ENCODE measurements around the gene SERPINE1.
"Not testable (repeated sequence)": the region's sequence is repeated elsewhere in the genome, so short reads cannot be mapped to it uniquely, and the experiment has no call there.

SERPINE1 gene

GRCh38 chr7:101126651-101127459 lies at the start of gene SERPINE1:
SERPINE1 (plus strand) TSS chr7:101127104; CDS start chr7:101128394, 1,290 bp downstream.
- DNase-seq (ENCODE audit: low spot score), result peak; percentile 71

DNA sequence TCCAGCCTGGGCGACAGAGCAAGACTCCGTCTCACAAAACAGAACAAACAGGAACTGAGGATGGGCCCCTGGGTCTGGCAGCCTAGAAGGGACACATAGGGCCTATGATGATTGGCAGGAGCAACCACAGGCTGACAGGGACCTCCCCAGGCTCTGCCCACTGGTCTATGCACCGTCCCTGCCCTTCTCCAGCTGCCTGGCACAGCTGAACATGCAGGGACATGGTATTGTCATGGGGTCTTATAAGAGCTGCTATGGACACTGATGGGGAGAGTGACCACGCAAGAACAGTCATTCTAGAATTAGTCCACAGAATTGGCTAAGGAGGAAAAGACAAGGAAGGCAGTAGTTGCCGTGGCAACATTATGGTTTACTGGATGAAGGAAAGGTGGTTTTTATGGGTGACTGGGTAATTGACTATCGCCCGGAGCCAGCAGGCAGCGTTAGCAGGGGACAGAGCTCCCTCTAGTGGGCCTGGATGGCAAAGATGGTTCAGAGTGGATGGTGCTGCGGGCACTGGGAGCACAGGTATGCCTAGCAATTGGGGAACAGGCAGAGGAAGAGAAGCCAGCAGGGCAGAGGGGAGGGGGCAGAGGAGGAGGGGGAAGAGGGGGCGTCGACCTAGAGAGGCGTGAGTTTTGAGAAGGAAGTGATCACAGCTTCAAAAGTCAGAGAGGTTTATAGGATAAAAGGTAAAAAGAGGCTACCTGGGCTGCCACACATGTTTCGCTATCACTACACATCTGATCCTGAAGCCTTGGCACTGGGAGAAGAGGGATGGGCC lies 49.4 kb upstream of the SERPINE1 start:
- peak; percentile 83 for DNase-seq (ENCODE audit: low spot score)

DNA sequence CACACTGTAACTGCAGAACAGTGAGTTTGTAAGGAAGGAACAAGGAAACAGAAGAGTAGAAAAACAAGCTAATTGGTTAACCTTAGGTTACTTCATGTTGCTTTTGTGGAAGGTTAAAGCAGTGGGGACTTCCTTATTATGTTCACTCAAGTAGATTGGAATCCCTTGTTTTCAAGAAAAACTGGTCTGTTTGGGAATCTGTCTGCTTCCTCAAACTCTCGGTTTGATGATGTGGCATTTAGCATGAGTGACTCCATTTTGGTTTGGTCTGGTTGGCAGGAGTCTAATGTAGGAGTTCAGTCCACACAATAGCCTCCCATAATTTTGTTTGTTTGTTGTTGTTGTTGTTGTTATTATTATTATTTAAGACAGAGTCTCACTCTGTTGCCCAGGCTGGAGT lies 45.5 kb upstream of the SERPINE1 start:
- DNase-seq (ENCODE audit: low spot score), result no peak

- no peak for DNase-seq (ENCODE audit: low spot score)
Observed at GRCh38 chr7:101084865-101085161, 42.1 kb upstream of the SERPINE1 start.

DNA sequence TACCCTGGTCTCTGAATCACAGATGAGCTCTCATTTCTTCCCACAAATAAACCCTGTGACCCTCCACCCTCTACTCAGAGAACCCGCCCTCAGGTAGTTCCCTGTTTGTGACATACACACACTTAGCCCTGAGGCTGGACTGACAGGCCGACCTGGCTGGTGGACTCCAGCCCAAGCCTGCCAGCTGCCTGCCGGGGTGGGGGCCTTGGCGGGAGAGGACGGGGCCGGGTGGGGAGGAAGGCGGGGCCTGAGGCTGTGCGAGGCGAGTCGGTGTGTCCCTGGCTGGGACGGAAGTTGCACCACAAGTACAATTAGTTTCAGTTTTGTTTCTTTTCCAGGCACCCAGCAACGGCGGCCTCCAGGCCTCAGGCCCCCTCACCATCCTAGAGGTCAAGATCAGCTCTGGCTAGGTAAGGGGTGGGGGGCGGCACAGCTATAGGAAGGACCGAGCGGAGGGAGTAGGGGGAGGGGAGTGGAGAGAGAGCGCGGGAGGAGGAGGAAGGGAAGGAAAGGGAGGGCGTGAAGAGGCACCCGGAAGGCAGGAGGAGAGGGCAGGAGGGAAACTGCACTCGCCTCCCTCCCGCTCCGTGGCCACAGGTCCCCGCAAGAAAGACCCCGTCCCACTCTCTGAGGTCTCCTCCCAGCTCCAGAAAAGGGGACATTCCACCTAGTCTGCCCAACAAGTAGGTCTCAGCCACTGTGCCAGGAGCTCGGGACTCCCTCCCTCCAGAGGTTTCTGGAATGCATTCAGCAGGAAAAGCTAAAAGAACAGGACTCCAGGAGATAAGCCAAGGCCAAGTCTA lies 41.5 kb upstream of the SERPINE1 start, which contains the start of gene TRIM56:
TSS of gene TRIM56 (plus strand) at position 320 of the 803 bp plus-strand sequence. CDS start 1,832 bp downstream, outside the sequence.
- DNase-seq (ENCODE audit: low spot score), result peak; percentile 80

DNA sequence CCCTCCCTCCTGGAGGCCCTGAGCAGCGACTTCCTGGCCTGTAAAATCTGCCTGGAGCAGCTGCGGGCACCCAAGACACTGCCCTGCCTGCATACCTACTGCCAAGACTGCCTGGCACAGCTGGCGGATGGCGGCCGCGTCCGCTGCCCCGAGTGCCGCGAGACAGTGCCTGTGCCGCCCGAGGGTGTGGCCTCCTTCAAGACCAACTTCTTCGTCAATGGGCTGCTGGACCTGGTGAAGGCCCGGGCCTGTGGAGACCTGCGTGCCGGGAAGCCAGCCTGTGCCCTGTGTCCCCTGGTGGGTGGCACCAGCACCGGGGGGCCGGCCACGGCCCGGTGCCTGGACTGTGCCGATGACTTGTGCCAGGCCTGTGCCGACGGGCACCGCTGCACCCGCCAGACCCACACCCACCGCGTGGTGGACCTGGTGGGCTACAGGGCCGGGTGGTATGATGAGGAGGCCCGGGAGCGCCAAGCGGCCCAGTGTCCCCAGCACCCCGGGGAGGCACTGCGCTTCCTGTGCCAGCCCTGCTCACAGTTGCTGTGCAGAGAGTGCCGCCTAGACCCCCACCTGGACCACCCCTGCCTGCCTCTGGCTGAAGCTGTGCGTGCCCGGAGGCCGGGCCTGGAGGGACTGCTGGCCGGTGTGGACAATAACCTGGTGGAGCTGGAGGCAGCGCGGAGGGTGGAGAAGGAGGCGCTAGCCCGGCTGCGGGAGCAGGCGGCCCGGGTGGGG lies 39.4 kb upstream of the SERPINE1 start:
- no peak for DNase-seq (ENCODE audit: low spot score)

DNA sequence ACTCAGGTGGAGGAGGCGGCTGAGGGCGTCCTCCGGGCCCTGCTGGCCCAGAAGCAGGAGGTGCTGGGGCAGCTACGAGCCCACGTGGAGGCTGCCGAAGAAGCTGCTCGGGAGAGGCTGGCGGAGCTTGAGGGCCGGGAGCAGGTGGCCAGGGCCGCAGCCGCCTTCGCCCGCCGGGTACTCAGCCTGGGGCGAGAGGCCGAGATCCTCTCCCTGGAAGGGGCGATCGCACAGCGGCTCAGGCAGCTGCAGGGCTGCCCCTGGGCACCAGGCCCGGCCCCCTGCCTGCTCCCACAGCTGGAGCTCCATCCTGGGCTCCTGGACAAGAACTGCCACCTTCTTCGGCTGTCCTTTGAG lies 38.9 kb upstream of the SERPINE1 start:
- DNase-seq (ENCODE audit: low spot score), result no peak

- no peak for DNase-seq (ENCODE audit: low spot score)
Observed at GRCh38 chr7:101088858-101089529, 37.9 kb upstream of the SERPINE1 start.

DNA sequence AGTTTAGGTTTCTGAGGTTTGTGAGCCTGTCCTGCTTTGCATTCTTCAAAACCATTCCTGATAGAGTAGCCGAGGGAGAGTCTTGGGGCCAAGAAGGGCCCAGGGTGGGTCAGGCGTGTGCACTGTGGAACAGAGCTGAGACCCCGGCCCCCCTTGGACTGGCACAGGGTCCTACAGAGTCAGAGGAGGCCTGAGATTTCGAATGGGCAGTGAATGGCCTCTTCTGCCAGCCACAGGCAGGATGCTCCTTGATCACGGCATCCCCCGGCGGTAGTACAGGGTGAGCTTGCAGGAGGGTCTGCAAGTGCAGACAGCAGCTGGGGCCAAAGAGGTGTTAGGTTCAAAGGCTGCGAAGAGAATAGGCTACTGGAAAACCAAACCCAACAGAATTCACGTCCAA lies 37.0 kb upstream of the SERPINE1 start:
- DNase-seq (ENCODE audit: low spot score), result no peak

- DNase-seq (ENCODE audit: low spot score), result not testable (repeated sequence)
Observed at GRCh38 chr7:101092266-101092905, 34.5 kb upstream of the SERPINE1 start.

- DNase-seq (ENCODE audit: low spot score), result no peak
Observed at GRCh38 chr7:101093906-101094305, 33.0 kb upstream of the SERPINE1 start.

GRCh38 chr7:101094376-101094775 lies 32.5 kb upstream of the SERPINE1 start:
- no peak for DNase-seq (ENCODE audit: low spot score)

DNA sequence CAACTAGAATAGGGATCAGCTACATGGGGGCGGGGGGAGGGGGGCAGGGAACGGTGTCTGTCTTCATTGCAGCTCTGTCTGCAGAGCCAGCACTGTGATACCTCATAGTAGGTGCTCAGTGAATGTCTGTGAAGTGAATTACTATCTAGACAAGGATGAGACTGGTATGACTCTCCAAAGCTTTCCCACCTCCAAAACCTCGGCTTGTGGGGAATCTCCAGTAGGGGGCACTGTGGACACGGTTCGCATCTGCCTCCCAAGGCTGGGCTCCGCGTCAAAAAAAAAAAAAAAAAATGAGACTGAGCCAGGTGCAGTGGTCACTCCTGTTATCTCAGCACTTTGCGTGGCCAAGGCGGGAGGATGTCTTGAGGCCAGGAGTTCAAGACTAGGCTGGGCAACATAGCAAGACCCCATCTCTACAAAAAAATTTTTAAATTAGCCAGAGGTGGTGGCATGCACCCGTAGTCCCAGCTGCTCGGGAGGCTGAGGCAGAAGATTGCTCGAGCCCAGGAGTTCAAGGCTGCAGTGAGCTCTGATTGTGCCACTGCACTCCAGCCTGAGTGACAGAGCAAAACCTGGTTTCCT lies 32.0 kb upstream of the SERPINE1 start:
- peak; percentile 67 for DNase-seq (ENCODE audit: low spot score)

DNA sequence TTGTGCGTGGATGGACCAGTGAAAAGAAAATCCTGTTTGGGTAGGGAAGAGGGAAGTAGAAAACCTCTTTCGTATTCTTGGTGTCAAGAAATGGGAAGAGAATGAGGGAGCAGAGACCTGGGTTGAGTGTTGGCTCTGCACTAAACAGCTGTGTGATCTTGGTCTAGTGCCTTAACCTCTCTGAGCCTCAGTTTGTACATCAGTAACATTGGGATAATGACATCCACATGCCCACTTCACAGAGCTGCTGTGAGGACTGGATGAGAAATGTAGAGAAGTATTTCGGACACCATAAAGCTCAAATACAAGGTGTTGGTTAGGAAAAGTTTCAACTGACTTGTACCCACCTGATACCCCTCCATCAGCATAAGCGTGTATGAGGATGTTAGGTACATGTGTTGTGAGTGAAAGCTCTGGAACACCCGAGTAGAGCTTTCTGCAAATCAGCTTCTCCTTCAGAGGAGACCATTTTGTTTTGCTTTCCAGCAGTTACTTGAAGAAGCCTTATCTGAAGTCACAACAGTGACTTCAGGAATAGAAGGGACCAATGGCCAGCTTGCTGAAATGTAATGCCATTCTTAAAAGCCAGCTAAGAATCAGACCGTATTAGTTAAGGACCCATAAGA lies 30.5 kb upstream of the SERPINE1 start:
- DNase-seq (ENCODE audit: low spot score), result no peak

GRCh38 chr7:101096957-101097347 lies 30.0 kb upstream of the SERPINE1 start:
- DNase-seq (ENCODE audit: low spot score), result no peak

DNA sequence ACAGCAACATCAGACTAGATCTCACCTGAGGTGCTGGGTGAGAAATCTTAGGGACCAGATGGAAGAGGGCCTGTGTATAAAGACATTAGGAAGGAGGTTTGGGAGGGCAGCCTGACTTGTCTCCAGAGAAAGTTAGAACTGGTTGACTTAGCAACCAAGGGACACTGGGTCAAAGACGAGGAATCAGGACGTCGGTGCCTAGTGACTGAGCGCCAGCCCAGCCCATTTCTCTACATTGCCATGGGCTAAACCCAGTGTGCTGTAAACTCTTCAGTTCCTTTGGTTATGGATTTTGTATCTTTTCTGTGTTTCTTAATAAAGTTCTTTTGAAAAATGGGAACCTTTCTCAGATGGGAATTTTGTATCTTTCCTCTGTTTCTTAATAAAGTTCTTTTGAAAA lies 29.3 kb upstream of the SERPINE1 start:
- DNase-seq (ENCODE audit: low spot score), result no peak

DNA sequence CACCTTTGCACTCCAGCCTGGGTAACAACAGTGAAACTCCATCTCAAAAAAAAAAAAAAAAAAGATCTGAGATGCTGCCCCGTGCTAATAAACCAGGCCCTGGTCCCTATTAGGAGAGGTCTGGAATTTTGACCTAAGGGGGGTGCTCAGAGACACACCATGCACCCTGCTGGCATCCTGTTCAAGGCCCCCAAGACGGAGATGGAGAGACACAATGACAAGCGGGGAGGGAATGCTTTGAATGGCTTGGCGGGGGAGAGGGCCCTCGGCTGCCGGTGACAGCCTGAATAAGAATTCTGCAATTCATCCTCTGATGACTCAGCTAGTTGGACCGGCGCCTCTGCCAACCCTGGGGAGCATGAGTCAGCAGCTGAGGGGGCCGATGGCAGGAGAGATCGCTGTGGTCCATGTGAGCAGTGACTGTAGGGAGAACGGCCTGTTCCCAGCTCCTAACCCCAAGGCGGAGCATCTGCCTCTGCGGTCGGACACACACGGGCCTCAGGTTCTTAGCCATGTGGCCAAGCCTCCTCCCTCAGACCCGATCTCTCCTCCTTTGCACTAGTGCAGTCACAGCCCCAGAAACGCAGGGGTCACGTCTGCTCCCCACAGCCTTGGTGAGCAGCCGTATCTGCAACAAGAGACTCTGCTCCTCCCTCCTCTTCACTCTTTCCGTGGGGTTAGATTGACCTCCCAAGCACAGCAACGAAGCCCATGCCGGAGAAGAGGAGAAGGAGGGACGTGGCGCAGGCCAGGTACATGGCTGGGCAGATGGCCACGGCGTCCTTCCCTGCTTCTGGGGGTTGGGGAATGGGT lies 26.7 kb upstream of the SERPINE1 start:
- DNase-seq (ENCODE audit: low spot score), result peak; percentile 78

DNA sequence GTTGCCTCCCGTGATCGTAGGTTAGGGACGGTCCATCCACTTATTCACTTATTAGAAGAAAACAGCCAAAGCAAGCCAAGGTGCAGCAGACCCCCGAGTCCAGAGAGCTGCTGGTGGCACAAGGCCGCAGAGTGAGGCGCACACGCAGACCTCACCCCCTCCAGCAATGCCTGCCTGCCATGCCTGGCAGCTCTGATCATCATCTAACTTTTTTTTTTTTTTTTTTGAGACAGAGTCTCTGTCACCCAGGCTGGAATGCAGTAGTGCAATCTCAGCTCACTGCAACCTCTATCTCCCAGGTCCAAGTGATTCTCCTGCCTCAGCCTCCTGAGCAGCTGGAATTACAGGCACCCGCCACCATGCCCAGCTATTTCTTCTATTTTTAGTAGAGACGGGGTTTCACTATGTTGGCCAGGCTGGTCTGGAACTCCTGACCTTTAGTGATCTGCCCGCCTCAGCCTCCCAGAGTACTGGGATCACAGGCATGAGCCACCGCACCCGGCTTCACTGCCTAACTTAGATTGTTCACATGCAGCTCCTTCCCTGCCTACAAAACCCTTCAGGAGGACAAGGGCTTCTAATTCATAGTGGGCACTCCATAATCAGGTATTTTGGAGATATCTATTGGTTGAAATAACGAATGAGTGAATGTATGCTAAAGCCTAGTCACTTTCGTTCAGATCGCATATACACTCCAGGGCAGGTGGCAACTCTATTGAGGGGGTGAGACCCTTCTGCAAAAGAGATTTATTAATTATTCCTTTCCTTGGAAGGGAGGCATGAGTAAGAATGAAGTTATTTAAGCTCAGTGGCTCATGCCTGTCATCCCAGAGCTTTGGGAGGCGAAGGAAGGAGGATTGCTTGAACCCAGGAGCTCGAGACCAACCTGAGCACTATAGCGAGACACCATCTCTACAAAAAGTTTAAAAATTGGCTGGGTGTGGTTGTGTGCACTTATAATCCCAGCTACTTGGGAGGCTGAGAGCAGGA lies 25.8 kb upstream of the SERPINE1 start:
- DNase-seq (ENCODE audit: low spot score), result no peak

Data from ecto neural progenitor cell (in vitro differentiated cells).